ENCODE measurements around the gene PARP6.

PARP6 gene

DNA sequence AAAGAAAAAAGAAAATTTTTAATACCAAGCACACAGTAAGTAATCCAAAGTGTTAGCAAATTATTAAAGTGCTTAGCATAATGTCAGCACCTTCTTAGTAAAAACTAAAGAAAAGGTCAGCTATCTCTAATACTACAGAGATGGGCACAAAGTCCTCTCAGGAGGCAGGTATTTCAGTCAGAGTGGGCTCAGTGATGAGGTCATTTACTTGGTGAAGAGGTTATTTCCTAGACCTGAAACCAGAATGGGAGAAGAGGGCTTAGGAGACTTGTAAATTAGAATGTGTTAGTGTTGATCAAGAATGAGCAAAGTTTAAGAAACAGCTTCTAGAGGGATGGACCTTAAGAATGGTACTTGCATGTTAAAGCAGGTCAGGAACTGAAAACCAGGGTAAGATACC lies 32.7 kb downstream of the PARP6 start:
- no peak overlapping the region for H3K4me3 ChIP-seq (ENCODE audit: low read depth, low read length)
- in situ Hi-C loops (cut with HindIII; ENCODE audit: low sequenced_read_pairs): no loop called here
- DNase-seq (ENCODE audit: low read depth): no peak
- TF ChIP-seq, protein P1, sequence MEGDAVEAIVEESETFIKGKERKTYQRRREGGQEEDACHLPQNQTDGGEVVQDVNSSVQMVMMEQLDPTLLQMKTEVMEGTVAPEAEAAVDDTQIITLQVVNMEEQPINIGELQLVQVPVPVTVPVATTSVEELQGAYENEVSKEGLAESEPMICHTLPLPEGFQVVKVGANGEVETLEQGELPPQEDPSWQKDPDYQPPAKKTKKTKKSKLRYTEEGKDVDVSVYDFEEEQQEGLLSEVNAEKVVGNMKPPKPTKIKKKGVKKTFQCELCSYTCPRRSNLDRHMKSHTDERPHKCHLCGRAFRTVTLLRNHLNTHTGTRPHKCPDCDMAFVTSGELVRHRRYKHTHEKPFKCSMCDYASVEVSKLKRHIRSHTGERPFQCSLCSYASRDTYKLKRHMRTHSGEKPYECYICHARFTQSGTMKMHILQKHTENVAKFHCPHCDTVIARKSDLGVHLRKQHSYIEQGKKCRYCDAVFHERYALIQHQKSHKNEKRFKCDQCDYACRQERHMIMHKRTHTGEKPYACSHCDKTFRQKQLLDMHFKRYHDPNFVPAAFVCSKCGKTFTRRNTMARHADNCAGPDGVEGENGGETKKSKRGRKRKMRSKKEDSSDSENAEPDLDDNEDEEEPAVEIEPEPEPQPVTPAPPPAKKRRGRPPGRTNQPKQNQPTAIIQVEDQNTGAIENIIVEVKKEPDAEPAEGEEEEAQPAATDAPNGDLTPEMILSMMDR (IDR thresholded peaks at IDR 0.05; ENCODE audit: low read depth, low read length, missing control alignments): no peak

DNA sequence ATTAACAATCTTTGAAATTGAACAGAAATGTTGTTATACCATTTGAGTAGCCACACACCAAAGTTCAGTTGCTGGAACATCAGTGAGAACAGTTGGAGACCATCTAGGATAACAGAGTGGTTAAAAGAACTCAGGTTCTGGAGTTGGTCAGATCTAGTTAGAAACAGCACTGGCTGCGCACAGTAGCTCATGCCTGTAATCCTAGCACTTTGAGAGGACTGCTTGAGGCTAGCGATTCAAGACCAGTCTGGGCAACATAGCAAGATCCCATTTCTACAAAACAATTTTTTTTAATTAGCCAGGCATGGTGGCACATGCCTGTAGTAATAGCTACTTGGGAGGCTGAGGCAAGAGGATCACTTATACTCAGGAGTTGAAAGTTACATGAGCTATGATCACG lies 33.8 kb downstream of the PARP6 start:
- TF ChIP-seq, protein P1 (IDR thresholded peaks at IDR 0.05; ENCODE audit: low read depth, low read length, missing control alignments): no peak
- DNase-seq (ENCODE audit: low read depth): no peak
- in situ Hi-C loops (cut with HindIII; ENCODE audit: low sequenced_read_pairs): no loop called here
- H3K4me3 ChIP-seq (ENCODE audit: low read depth, low read length): no peak overlapping the region

DNA sequence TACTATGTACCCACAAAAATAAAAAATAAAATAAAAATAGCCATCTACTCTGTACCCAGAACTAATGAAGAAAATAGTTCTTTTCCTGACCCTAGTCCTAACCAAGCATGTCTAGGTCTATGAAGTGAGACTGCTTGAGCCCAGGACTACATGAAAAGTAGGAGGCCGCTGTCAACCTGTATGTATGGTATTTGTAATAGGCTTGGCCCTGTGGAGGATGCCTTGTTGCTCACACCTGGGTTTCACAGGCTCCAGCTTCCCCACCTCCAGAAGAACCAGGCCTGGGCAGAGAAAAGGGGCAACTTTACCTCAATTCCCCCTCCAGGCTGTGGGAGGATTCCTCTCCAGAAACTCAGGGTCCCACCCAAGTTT lies 34.5 kb downstream of the PARP6 start:
- no peak for DNase-seq (ENCODE audit: low read depth)

DNA sequence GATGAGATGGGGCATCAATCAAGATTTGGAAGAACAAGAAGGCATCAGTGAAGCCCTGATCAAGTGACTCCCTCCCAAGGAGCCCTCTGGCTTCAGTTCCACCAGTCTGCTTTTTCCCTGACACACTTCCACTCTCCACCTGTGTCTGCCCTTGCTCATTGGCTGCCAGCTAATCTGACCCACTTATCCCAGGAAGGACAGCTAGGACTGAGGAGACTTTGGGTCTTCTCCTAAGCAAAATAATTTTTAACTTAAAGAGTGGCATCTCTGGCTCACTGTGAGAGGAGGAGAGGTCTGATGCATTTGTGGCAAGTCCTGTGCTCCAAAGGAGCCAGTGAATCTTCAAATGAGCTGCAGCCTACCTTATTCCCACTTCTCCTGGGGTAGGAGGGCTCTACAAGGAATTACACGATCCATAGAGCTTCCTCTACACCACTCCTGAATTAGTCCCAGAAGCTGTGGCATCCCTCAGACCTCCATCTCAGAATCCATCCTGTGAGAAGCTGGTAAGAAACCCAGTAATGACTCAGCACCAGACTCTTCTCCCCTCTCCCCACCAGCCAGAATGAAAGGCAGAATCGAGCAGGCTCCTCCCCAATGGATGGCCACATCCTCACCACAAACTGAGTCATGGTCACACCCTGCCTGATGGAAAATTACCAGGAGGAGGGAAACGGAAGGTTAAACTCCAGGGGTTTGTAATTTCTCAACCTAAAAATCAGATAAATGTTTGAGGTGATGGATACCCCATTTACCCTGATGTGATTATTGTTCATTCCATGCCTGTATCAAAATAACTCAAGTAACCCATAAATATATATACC lies 35.1 kb downstream of the PARP6 start:
- DNase-seq (ENCODE audit: low read depth): peak; percentile 97
- in situ Hi-C loops (cut with HindIII; ENCODE audit: low sequenced_read_pairs): no loop called here
- peak overlapping the region; percentile 24 for H3K4me3 ChIP-seq (ENCODE audit: low read depth, low read length)
- TF ChIP-seq, protein P1 (IDR thresholded peaks at IDR 0.05; ENCODE audit: low read depth, low read length, missing control alignments): no peak

More for the DNA sequence above, 34.5 kb downstream of the PARP6 start:
- H3K4me3 ChIP-seq (ENCODE audit: low read depth, low read length): no peak overlapping the region
- in situ Hi-C loops (cut with HindIII; ENCODE audit: low sequenced_read_pairs): no loop called here
- TF ChIP-seq, protein P1 (IDR thresholded peaks at IDR 0.05; ENCODE audit: low read depth, low read length, missing control alignments): no peak

DNA sequence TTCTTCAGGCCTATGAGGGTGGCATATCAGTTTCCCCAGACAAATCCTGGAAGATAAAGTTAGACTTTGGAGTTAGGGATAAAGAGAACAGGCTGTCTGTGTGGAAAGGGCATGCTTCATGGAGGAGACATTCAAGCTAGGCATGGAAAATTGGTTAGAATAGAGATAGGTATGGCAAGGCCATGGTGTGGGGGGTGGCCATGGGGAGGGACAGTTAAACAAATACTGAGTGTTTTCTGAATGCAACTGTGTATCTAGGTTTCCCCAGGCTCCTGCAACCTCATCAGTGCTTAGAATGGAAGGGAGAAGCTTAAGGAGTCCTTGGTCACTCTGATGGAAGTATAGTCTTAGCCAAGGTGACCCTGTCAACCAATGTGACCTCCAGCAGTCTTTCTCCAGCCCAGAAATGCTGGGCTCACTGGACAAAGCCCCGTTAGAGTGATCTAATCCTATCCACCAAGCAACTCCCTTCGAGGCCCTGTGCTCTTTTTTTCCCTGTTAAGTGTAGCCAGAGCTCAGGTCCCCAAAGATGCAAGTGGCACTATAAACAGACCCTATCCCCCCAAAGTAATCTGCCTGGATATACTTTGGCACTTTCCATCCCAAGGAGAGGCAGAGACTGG lies 35.9 kb downstream of the PARP6 start:
- in situ Hi-C loops (cut with HindIII; ENCODE audit: low sequenced_read_pairs): no loop called here
- H3K4me3 ChIP-seq (ENCODE audit: low read depth, low read length): peak overlapping the region; percentile 24
- TF ChIP-seq, protein P1 (IDR thresholded peaks at IDR 0.05; ENCODE audit: low read depth, low read length, missing control alignments): no peak
- no peak for DNase-seq (ENCODE audit: low read depth)

DNA sequence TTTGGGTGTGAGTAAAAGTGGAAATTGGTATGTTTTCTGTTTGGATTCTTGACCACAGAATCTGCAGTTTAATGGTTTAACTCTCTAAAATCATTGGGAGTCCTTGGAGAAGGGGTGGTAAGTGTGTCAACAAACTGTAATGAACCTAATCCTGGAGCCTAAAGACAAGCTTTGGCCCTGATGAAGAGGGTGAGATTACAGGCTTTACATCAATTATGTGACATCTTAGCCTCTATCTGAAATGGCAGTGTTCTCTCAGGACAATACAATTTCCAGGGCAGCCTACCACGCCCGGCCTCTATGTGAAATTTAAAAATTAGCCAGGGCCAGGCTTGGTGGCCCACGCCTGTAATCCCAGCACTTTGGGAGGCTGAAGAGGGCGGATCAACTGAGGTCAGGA lies 37.1 kb downstream of the PARP6 start:
- no peak overlapping the region for H3K4me3 ChIP-seq (ENCODE audit: low read depth, low read length)
- TF ChIP-seq, protein P1 (IDR thresholded peaks at IDR 0.05; ENCODE audit: low read depth, low read length, missing control alignments): no peak
- in situ Hi-C loops (cut with HindIII; ENCODE audit: low sequenced_read_pairs): no loop called here
- DNase-seq (ENCODE audit: low read depth): no peak

Measured in astrocyte of the cerebellum (primary cell).